NCI-H1048 (cell line): ENCODE results near the gene SWSAP1.

Source experiments
- DNase-seq: peaks from one replicate; lab custom pipeline; 2025; lab: John Stamatoyannopoulos, UW

SWSAP1 gene

DNA sequence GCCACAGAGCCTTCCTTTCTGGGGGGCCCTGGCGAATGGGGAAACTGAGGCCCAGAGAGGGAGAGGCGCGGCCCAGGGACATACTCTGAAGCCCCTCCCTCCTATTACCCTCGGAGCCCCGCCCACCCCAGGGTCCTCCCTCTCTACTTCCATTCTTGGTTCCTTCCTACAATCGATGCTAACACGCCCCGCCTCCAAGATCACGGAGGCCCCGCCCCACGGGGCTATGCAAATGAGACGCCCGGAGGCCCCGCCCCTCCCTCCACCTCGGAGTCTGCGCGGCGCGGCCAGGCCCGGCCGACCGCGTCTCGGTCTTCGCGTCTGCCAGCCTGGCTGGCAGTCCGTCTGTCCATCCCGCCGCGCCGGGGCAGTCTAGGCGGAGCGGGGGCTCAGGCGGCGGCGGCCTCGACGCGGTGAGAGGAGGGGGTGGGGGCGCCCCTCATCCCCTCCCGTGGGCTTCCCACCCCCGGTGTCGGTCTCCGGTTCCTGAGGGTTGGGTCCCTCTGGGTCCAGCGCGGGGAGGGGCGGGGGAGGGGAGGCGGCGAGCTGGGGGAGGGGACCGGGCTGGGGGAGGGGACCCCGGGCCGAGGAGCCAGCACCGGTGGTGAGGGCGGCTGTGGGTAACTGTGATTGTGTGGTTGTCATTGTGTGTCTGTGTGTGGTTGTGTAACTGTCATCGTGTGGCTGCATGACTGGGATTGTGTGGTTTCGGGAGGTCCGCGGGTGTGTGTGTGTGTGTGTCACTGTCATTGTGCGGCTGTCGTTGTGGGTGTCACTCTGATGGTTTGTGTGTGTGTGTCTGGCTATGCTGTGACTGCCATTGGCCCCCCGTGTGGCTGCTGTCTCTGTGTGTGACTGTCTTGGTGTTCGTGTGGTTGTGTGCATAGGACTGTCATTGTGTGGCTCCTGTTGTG lies 19.0 kb upstream of the SWSAP1 start, which contains the start of gene PLPPR2:
PLPPR2 (plus strand) TSS at position 273 of the 914 bp plus-strand sequence. CDS start 2,242 bp downstream, outside the sequence.
- peak; percentile 48 for DNase-seq

- DNase-seq: no peak
Measured at GRCh38 chr19:11356074-11356397, 18.4 kb upstream of the SWSAP1 start.

DNA sequence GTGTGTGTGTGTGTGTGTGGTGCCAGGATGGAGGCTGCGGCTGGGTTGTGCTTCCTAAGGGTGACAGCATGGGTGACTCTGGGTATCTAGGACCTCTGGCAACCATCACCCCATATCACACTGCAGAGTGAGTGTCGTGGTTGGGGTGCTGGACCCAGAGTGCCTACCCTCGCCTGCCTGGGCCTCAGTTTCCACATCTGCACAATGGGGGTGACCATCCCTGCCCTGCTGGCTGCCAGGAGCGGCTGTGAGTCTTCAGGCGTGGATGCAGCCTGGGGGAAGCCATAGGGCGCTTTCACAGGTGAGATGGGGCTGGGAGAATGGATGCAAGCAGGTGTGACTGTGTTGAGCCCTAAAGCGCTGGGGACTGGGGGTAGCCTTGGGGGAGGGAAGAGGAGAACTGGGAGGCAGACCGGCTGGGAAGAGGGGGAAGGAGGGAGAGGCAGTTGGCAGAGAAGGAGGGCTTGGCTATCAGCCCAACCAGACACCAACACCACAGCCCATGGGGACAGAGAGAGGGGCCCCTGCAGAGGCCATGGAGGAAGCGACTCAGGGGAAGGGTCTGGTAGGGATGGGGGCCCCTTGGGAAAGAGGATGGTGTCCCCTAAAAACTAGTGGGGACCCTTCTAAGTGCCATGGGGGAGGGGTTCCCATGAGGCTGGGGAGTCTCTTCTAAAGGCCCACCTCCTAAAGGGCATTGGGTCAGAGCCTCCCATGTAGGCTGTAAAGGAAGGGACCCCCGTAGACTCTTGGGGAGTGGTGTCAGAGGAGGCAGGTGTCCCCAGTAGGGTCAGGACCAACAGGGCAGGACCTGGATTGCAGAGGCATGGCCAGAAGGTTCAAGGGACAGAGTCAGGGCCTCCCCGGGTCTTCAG lies 17.6 kb upstream of the SWSAP1 start:
- DNase-seq: no peak

DNA sequence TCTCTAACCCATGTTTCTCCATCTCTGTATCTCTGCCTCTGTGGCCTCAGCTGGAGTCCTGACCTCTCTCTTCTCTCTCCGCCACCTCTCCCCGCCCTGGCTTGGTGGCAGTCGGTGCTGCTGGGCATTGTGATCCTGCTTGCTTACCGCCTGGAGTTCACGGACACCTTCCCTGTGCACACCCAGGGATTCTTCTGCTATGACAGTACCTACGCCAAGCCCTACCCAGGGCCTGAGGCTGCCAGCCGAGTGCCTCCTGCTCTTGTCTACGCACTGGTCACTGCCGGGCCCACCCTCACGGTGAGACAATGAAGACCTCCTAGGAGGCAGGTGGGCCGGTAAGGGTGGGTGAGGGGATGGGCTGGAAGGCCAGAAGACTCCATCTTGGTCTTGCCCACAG lies 15.0 kb upstream of the SWSAP1 start:
- DNase-seq: no peak

- no peak for DNase-seq
Measured at GRCh38 chr19:11361037-11361770, 13.3 kb upstream of the SWSAP1 start.

DNA sequence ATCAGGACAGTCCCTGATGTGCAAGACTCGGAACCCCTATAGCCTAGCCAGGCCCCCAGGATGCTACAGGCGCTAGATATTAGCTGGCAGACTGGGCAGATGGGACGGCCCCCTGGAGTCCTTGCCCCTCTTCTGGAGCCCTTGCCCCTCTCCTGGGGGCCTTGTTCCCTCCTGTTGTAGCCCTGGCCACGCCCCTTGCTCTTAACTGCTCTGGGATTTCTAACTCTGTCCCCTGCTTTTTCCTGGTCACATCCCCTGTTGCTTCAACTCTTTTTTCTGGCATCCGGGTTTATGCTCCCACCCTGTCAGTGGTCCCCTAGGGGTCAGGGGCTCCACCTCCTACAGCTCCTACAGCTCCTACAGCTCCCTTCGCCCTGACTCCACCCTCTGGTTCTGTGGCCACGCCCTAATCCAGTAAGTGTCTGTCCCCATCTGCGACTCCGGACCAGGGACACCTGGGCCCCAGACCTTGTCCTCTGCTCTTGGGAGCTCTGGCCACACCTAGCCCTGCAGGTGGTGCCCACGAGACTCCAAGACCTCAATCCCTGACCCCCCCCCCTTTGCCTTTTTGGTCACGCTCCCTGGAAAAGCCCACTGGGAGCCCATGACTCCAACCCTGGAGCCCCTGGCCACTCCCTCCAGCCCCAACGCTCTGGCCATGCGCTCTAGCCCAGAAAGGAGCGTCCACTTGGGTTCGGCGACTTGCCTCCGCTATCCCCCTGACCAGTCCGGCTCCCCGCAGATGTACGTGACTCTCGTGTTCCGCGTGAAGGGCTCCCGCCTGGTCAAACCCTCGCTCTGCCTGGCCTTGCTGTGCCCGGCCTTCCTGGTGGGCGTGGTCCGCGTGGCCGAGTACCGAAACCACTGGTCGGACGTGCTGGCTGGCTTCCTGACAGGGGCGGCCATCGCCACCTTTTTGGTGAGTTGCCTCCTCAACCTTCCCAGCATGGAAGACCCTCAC lies 12.4 kb upstream of the SWSAP1 start:
- DNase-seq: no peak

- DNase-seq: no peak
Measured at GRCh38 chr19:11363881-11364280, 10.6 kb upstream of the SWSAP1 start.

DNA sequence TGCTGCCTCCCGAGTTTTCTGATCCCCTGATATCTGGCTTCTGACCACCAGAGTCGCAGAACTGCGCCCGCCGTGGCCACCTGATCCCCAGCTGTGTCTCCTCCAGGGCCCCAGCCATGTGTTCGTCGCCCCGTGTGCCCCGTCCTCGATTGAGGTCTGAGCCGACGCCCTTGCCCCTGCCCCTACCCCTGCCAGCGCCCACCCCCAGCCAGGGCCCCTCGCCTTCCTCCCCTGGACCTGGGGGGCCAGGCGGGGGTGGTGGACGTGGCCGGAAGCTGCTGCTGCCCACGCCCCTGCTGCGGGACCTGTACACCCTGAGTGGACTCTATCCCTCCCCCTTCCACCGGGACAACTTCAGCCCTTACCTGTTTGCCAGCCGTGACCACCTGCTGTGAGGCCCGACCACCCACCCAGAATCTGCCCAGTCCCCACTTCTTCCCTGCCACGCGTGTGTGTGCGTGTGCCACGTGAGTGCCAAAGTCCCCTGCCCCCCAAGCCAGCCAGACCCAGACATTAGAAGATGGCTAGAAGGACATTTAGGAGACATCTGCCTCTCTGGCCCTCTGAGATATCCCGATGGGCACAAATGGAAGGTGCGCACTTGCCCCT lies 10.1 kb upstream of the SWSAP1 start:
- no peak for DNase-seq

GRCh38 chr19:11364935-11365334 lies 9.5 kb upstream of the SWSAP1 start:
- DNase-seq: no peak

DNA sequence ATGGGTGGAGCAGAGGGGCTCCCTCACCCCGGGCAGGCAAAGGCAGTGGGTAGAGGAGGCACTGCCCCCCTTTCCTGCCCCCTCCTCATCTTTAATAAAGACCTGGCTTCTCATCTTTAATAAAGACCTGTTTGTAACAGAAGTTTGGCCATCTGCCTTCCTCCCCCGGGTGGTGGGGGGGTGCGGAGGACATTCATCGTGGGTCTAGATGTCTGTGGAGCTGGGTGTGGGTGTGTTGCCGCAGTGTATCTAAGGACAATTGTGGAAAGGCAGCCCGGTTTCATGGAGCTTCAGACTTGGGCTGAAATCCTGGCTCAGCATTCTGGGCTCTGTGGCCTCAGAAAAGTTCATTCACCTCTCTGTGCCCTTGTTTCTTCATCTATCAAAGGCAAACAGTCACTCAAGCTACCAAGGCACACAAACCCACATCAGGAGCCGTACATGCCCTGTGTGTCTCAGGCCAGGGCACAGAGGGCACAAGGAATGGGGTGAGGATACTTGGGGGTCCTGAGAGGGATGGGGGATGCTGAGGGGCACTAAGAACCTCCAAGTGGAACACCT lies 8.8 kb upstream of the SWSAP1 start:
- DNase-seq: no peak

DNA sequence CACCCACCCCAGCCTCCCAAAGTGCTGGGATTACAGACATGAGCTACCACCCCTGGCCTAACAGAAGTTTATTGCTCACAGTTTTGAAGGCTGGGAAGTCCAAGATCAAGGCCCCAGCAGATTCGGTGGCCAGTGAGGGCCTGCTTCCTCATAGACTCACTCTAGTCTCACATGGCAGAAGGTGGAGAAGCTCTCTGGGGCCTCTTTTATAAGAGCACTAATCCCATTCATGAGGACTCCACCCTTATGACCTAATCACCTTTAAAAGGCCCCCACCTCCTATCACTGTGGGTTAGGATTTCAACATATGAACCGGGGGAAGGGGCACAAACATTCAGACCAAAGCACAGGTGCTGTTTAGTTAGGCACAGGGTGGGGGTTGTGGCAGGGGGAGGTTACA lies 6.9 kb upstream of the SWSAP1 start:
- DNase-seq: no peak

DNA sequence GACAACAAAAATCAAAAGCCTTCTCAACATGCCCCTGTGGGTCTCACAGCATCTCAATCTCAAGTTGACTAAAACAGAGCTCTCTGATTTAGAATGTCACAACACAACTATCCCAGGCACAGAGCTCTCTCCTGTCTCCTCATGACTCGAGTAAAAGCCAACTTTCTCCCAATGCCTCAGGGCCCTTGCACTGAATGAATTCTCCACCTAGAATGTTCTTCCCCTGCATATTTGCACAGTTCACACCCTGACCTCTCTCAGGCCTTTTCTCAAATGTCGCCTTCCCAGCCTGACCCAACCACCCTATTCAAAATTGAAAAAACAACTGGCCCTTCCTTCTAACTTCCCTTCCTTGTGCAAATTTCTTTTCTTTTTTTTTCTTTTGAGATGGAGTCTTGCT lies 3.7 kb upstream of the SWSAP1 start:
- DNase-seq: no peak

DNA sequence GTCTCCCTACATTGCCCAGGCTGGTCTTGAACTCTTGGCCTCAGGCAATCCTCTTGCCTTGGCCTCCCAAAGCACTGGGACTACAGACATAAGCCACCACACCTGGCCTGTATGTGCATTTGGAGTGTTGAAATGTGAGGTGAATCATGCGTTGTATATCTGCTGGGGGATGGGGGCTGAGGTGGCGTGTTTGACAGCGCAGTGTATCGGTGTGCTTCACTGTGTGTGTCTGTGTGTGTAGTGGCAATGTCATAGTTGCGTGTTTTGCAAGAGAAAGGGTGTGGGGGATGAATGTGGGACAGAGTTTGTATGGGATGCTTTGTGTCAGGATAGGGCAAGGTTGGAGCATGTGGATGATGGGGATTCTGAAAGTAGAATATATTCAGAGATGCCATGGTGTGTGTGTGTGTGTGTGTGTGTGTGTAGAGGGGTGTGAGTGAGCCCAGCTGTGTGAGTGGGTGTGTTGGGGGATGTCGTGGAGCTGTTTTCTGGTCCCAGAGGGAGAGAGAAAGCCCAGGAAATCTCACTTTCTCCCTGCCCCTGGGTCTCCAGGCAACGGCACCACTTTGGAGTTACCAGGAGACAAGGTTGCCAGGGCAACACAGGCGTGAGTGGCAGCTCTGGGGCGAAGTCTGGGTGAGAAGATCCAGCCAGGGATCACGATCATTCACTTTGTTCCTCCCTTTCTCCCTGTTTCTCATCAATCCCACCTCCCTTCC lies 1.1 kb upstream of the SWSAP1 start:
- DNase-seq: peak; percentile 32

DNA sequence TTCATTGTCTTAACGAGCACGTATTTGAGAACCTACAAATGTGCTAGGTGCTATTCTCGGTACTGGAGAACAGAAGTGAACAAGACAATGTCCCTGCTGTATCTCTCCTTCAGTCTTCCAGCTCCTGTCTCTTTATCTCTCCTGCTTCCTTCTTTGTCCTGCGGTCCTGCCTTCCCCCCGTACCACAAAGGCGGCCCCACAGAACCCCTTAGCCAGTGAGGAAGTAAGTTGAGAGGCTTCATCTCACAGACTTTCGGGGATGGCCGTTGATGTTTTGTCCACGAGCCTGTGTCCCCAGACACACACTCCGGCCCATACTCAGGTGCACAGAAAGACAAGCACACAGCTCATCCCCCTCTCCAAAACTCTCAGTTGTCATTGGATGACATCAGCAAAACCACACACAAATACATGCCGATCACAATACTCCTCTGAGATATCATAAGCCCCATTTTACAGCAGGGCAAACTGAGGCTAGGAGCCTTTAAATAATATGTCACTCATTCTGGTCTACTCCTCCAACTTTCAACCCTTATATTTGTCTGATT lies 507 bp upstream of the SWSAP1 start:
- DNase-seq: no peak

GRCh38 chr19:11375143-11375948 lies 880 bp downstream of the SWSAP1 start:
- DNase-seq: no peak

DNA sequence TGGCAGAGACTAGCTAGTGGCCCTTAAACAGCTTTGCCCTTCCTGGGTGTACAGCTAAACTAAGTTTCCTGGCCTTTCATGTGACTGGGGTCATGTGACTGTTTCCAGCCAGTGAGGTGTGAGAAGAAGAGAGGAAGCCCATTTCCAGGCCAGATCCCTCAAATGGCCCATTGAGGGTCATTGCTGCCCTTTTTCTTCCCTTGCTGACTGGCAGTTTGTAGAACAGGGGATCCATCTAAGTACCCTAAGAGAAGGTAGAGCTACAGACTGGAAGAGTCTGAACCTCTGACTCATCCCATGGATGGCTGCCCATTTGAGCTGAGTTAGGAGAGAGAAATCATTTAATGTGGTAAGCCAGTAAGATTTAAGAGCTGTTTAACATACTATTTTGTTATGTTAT lies 2.8 kb downstream of the SWSAP1 start:
- no peak for DNase-seq

DNA sequence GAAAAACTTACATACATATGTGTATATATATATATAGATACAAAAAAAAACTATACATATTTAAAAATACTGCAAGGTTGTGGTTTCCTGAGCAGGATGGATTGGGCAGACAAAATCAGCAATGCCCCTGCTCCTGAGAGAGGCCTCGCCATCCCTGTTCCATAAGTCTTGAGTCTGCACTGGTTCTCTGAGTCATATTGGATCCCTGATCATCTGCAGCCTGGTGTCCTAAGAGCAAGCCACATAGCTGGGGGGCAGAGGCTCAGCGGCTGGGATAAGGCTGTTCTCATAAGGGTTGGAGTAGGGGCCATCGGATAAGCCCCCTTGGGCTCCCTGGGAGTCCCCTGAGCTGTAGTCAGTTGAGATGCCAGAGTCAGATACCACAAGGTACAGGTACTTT lies 3.3 kb downstream of the SWSAP1 start:
- no peak for DNase-seq

DNA sequence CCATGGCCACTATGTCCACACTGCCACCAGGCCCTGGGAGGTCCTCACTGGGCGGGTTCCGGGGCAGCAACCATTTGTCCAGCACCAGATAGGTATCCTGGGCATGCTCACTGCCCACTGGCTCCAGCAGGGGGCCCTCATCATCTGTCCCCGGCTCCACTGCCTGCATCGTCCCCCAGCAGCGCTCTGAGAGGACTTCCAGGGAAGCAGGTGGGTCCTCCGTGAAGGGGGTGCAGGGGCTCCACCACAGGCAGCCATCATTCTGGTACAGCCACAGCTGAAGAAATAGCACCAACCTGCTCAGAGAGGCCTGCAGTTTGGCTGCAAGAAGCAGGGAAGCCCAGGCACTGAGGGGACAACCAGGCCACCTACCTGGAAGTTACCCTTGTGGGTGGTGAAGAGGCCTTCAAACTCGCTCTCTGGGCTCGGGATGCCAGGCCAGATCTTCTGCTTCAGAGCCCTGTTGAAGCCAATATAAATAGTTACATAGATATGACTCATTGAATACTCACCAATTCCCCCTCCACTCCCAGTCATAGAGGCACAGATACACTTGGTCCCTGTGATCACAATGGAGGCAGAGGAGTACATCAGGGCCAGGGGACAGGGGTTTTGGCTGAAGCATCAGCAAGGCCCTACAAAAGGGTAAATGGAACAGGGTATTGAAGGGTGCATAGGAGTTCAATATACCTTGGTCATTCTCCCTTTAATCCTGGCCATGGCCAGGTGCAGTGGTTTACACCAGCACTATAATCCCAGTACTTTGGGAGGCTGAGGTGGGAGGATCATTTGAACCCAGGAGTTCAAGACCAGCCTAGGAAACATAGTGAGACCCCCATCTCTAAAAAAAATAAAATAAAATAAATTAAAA lies 4.1 kb downstream of the SWSAP1 start:
- DNase-seq: no peak
